ENCODE data around the gene CNOT8. TPM values are rescaled to one million over a fixed set of nuclear protein-coding genes. Genes with fewer than 3 reads are reported as not detected.

The CNOT8 gene
- total and polyA plus RNA-seq, 2 donors (not counting 3 experiments of a cell fraction or from before 2014, with no cell fraction given) = 42.6 to 53.7 TPM

DNA sequence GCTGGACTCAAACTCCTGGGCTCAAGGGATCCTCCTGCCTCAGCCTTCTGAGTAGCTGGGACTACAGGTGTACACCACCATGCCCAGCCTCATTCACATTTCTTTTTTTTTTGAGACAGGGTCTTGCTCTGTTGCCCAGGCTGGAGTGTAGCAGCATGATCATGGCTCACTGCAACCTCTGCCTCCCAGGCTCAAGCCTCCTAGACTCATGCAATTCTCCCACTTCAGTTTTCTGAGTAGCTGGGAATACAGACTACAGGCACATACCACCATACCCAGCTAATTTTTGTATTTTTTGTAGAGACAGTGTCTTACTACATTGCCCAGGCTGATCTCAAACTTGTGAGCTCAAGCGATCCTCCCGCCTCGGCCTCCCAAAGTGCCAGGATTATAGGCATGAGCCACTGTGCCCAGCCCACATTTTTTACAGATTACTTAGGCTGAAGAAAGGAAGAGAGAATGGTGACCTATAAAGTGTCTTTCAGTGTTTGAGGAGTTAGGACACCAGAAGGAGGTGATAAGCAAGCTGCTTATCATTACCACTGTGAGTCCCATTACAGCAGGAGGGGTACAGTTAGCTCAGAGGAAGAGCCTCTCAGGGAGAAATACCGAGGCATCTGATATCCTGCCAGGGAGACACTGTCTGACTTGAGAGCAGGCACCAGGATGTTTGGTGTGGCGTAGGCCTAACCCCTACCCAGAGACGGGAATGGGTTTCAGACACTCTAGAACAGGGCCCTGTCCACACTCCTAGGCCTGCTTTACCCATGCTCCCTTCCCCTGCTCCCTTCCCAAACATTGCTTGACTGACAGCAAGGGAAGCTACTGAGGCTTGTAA is 17.8 kb upstream of the CNOT8 start:
- CTCF ChIA-PET = interaction anchor here (1.1 to 2.5 kb wide), 2 partner anchors 10 to 13 kb away, joined by 3 to 9 read pairs; partner anchors contain the start of gene FAXDC2

DNA sequence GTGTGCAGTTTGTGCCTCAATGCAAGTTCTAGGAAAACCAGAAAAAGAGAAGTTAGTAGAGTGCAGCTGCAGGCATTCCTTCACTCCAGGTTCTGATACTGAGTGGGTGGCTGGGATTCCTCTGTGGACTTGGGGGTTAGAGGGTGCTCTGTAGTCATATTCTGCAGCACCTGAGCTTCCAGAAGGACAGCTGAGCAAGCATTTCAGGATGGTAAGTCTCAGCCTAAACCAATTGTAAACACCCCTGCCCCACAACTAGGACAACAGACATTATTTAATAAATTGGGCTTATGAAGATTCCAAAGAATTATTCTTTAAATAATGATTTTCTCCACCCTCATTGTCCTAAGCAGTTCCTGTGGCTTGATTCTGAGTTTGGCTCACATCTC is 17.2 kb upstream of the CNOT8 start:
- no peak overlapping the region for H2AFZ ChIP-seq (ENCODE audit: low read depth, low read length)
- H4K20me1 ChIP-seq (replicated peaks; ENCODE audit: control insufficient read depth, extremely low read depth, insufficient read depth, low read length) = no peaks in the 10 kb centered on the region
- POLR2A ChIA-PET = no interaction called here
- H3K9me1 ChIP-seq (replicated peaks; ENCODE audit: control insufficient read depth, extremely low read depth, insufficient read depth, low read length) = no peaks in the 10 kb centered on the region
- peaks cover 9% of the 10 kb centered on the region for H3K4me1 ChIP-seq (ENCODE audit: control insufficient read depth, extremely low read depth, insufficient read depth, low read length)
- no peak for TF ChIP-seq POLR2AphosphoS5 (IDR thresholded peaks at IDR 0.05; ENCODE audit: insufficient read depth, low read depth, low read length)
- no peak for TF ChIP-seq GATA2 (IDR thresholded peaks at IDR 0.05; ENCODE audit: insufficient read depth, insufficient read length, low read depth, low read length)
- TF ChIP-seq EZH2 (IDR thresholded peaks at IDR 0.05; ENCODE audit: borderline replicate concordance, low read depth, low read length, severe bottlenecking) = no peak
- TF ChIP-seq MYC (IDR thresholded peaks at IDR 0.05; ENCODE audit: low read depth, low read length) = no peak
- TF ChIP-seq MAX (IDR thresholded peaks at IDR 0.05; ENCODE audit: insufficient read depth, insufficient read length) = no peak
- TF ChIP-seq, protein P1, sequence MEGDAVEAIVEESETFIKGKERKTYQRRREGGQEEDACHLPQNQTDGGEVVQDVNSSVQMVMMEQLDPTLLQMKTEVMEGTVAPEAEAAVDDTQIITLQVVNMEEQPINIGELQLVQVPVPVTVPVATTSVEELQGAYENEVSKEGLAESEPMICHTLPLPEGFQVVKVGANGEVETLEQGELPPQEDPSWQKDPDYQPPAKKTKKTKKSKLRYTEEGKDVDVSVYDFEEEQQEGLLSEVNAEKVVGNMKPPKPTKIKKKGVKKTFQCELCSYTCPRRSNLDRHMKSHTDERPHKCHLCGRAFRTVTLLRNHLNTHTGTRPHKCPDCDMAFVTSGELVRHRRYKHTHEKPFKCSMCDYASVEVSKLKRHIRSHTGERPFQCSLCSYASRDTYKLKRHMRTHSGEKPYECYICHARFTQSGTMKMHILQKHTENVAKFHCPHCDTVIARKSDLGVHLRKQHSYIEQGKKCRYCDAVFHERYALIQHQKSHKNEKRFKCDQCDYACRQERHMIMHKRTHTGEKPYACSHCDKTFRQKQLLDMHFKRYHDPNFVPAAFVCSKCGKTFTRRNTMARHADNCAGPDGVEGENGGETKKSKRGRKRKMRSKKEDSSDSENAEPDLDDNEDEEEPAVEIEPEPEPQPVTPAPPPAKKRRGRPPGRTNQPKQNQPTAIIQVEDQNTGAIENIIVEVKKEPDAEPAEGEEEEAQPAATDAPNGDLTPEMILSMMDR (IDR thresholded peaks at IDR 0.05; ENCODE audit: extremely low read depth in 1 of 2, insufficient read depth in 1 of 2, low read depth in 1 of 2, low read length in 2 of 2) = no peak
- no peak for TF ChIP-seq FOS (IDR thresholded peaks at IDR 0.05; ENCODE audit: borderline replicate concordance, insufficient read depth, low read length)
- TF ChIP-seq POLR2A (IDR thresholded peaks at IDR 0.05; ENCODE audit: low read depth, low read length) = no peak
- TF ChIP-seq JUN (IDR thresholded peaks at IDR 0.05; ENCODE audit: borderline replicate concordance, insufficient read depth, insufficient read length, low read depth) = no peak
- H3K4me2 ChIP-seq (ENCODE audit: insufficient read depth, low read length) = no peak overlapping the region
- FAIRE-seq (no peak), DNase-seq (ENCODE audit: low read depth, low spot score) (no peak)
- no peak overlapping the region for H3K9ac ChIP-seq (replicated peaks; ENCODE audit: extremely low read depth, insufficient read depth, low read length)
- intact Hi-C loops (cut with micrococcal nuclease) = no loop called here
- dilution Hi-C loops (cut with MboI; ENCODE audit: extremely low pct_ligation_motif_present, low sequenced_read_pairs) = no loop called here
- no peaks in the 10 kb centered on the region for H3K9me3 ChIP-seq (replicated peaks; ENCODE audit: control insufficient read depth, insufficient read depth, low read length)
- H3K4me3 ChIP-seq (replicated peaks in 1 of 3; ENCODE audit: insufficient read depth in 1 of 3, low read depth in 1 of 3, low read length in 3 of 3) = no peak overlapping the region
- BruUV-seq (replicated peaks) = no TSS peak
- no peaks in the 10 kb centered on the region for H3K36me3 ChIP-seq (ENCODE audit: control insufficient read depth in 2 of 2, extremely low read depth in 1 of 2, insufficient read depth in 2 of 2, low read length in 2 of 2)
- H3K27me3 ChIP-seq (ENCODE audit: control insufficient read depth in 2 of 2, insufficient read depth in 2 of 2, low read length in 2 of 2) = no peaks in the 10 kb centered on the region
- CTCF ChIA-PET = interaction anchor here (1.1 to 2.5 kb wide), 2 partner anchors 10 to 14 kb away, joined by 3 to 9 read pairs; partner anchors contain the start of gene FAXDC2
- no peak overlapping the region for H3K27ac ChIP-seq (ENCODE audit: insufficient read depth, low read depth, low read length)
- no peaks in the 10 kb centered on the region for H3K79me2 ChIP-seq (ENCODE audit: control insufficient read depth, insufficient read depth, low read length)

More for the DNA sequence above, 17.8 kb upstream of the CNOT8 start:
- Histone ChIP-seq H3K9me3 (replicated peaks; ENCODE audit: control insufficient read depth, insufficient read depth, low read length) (no peaks in the 10 kb centered on the region), H3K36me3 (ENCODE audit: control insufficient read depth in 2 of 2, extremely low read depth in 1 of 2, insufficient read depth in 2 of 2, low read length in 2 of 2) (no peaks in the 10 kb centered on the region), H4K20me1 (replicated peaks; ENCODE audit: control insufficient read depth, extremely low read depth, insufficient read depth, low read length) (no peaks in the 10 kb centered on the region), H3K9me1 (replicated peaks; ENCODE audit: control insufficient read depth, extremely low read depth, insufficient read depth, low read length) (no peaks in the 10 kb centered on the region), H3K4me1 (ENCODE audit: control insufficient read depth, extremely low read depth, insufficient read depth, low read length) (peaks cover 9% of the 10 kb centered on the region), H3K4me2 (ENCODE audit: insufficient read depth, low read length) (no peak overlapping the region), H2AFZ (ENCODE audit: low read depth, low read length) (no peak overlapping the region), H3K79me2 (ENCODE audit: control insufficient read depth, insufficient read depth, low read length) (no peaks in the 10 kb centered on the region), H3K9ac (replicated peaks; ENCODE audit: extremely low read depth, insufficient read depth, low read length) (no peak overlapping the region), H3K4me3 (replicated peaks in 1 of 3; ENCODE audit: insufficient read depth in 1 of 3, low read depth in 1 of 3, low read length in 3 of 3) (no peak overlapping the region), H3K27me3 (ENCODE audit: control insufficient read depth in 2 of 2, insufficient read depth in 2 of 2, low read length in 2 of 2) (no peaks in the 10 kb centered on the region), H3K27ac (ENCODE audit: insufficient read depth, low read depth, low read length) (no peak overlapping the region)
- no TSS peak for BruUV-seq (replicated peaks)
- POLR2A ChIA-PET = no interaction called here
- no peak for TF ChIP-seq GATA2 (IDR thresholded peaks at IDR 0.05; ENCODE audit: insufficient read depth, insufficient read length, low read depth, low read length)
- no peak for DNase-seq (ENCODE audit: low read depth, low spot score)
- intact Hi-C loops (cut with micrococcal nuclease) = no loop called here
- dilution Hi-C loops (cut with MboI; ENCODE audit: extremely low pct_ligation_motif_present, low sequenced_read_pairs) = no loop called here
- FAIRE-seq = no peak

Data from endothelial cell of umbilical vein (primary cell).